ENCODE measurements around the gene GLT1D1.

The GLT1D1 gene

GRCh38 chr12:128914908-128915563, 61.8 kb downstream of the GLT1D1 start:
- no peak for DNase-seq (ENCODE audit: low read depth)

DNA sequence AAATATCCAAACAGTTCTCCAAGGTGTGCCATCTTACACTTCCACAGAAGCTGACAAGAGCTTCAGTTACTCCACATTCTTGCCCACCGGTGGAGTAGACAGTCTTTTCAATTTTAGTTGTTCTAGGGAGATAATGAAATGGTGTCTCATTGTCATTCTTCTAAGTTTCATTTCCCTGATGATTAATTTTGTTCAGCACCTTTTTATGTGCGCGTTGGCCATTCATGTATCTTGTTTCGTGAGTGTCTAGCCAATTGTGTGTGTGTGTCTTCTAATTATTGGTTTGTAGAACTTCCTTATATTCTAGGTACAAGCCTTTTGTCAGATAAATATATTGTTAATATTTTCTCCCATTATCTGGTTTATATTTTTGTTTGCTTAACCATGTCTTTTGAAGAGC, 63.1 kb downstream of the GLT1D1 start:
- DNase-seq (ENCODE audit: low read depth) = no peak

DNA sequence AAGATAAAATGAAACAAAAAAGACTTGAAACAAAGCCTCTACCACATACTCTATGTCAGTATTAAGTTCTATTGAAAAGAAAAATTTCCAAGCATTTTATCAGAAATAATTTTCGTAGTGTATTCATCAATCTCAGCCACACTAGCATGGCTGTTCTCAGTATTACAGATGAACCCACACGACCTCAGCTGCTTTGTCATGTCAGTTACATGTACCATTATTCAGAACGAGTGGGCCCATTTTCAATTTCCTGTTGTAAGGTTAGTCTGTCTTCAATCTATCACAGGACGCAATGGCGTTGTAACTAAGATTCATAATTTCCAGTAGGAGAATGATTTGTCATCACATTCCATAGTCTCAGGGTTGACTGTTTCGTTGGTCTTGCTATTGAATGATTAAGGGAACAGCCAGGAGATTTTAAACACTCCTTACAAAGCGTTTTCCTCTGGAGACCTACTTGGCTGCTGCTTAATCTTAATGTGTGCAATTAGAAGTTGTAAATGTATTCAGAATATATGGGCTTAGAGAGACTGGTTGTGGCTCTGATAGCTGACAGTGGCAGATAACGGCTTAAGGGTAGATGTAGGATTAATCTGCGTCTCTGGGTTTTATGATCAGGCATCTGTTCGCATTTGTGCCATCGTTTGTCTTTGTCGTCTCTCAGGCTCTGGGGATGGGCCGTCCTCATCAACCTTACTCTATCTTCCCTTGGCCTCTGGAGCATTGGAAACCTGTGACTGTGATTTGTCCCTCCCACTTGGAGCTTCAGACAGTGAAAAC, 65.4 kb downstream of the GLT1D1 start:
- DNase-seq (ENCODE audit: low read depth) = no peak

DNA sequence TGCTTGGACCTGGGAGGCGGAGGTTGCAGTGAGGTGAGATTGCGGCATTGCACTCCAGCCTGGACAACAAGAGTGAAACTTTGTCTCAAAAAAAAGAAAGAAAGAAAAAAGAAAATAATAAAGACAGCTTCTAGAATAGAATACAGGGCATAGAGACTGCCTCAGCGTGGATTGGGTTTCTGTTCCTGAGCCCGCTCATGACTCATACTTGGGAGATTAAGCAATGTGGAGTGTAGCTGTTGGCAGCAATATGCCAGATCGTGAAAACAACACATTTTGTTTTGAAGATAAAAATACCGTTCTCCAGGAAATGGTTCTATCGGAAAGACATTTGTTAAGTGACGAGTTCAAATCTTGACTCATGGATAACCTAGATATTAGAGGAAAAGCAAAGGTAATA, 67.2 kb downstream of the GLT1D1 start:
- no peak for DNase-seq (ENCODE audit: low read depth)

GRCh38 chr12:128928361-128928760, 75.1 kb downstream of the GLT1D1 start:
- DNase-seq (ENCODE audit: low read depth) = no peak

DNA sequence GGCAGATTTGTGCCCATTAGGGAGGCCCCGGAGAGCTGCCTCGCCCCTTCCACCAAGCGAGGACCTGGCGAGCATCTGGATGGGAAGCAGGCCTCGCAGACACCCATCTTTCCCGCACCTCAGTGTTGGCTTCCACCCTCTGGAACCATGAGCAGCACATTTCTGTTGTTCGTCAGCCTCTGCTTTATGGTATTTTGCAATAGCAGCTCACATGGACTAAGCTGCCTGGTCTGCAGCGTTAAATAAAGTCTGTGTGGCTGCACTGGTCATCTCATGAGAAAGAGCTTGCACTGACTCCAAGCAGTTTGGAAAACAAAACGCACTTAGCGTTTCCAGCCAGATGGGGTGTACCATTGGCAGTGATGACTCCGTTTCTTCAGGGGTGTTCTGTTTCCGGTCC, 75.8 kb downstream of the GLT1D1 start:
- no peak for DNase-seq (ENCODE audit: low read depth)

- DNase-seq (ENCODE audit: low read depth) = no peak
Observed at GRCh38 chr12:128930606-128931005, 77.3 kb downstream of the GLT1D1 start.

- no peak for DNase-seq (ENCODE audit: low read depth)
Observed at GRCh38 chr12:128932521-128932920, 79.2 kb downstream of the GLT1D1 start.

DNA sequence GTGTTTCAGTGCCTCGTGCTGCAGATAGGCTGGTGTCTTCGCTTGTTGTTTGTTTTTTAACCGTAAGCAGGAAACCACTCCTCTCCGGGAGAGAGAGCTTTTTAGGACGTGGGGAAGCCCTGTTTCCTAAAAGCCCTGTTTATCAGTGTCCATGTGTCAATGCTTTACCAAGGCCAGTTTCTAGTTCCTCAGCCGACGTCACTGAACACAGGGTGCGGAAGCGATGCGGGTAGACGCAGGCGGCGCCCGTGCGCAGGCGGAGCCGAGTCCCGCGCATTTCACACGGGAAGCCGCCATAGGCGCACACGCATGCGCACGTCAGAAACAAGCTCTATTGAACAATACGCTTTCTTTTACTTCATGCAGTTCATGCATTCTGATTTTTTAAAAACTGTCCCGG, 79.8 kb downstream of the GLT1D1 start:
- DNase-seq (ENCODE audit: low read depth) = no peak

- DNase-seq (ENCODE audit: low read depth) = no peak
Observed at GRCh38 chr12:128933926-128934325, 80.6 kb downstream of the GLT1D1 start.

- no peak for DNase-seq (ENCODE audit: low read depth)
Observed at GRCh38 chr12:128938886-128939285, 85.6 kb downstream of the GLT1D1 start.

DNA sequence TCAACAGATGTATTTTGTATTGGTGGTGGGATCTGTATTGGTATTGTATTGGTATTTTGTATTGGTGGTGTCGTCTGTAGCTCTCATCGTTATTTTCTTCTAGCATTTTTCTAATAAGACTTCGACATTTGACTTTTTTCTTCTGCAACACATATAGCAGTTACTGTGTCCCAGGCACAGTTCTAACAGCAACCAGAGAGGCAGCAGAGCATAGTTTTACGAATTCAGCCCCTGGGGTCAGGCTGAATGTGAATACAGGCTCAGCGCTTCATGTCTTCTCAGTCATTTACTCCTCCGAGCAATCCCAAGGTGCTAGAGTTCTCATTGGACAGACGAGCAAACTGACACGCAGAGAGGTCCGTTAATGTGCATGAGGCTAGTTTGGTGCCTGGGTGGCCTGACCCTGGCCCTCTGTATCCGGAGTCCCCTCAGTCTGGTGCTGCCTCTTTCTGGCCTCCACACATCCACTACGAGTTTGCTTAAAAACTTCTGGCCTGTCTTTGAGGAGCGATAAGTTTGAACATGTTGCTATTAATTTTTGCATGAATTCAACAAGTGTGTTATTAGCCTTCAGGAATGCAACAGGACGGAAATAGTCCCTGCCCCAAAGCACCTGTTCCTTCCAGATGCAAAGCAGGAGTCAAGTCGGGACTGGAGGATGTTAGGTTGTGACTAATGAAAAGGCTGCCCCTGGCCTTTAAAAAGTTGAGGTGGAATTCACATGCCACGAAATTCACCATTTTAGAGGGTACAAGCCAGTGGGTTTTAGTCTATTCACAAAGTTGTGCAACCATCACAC, 87.0 kb downstream of the GLT1D1 start:
- no peak for DNase-seq (ENCODE audit: low read depth)

GRCh38 chr12:128940974-128941373, 87.7 kb downstream of the GLT1D1 start:
- no peak for DNase-seq (ENCODE audit: low read depth)

DNA sequence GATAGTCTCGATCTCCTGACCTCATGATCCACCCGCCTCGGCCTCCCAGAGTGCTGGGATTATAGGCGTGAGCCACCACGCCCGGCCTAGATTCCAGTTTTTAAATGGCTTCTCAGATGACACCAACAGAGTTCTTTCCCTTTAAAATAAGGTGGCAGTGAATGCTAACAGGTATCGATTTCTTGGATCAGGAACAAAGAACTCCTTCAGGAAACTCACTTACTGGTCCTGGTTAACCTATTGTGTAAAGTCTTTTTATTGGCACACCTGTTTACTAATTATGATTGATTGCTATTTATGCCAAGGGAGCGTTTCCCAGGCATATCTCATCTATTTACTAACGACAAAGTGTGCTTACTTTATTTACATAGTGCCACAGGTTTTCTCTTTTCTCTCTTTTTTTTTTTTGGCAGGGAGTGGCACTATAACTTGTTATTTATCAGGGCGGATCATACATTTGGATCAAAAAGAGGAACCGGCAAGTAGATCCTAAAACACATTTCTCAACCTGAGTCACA, 89.7 kb downstream of the GLT1D1 start:
- DNase-seq (ENCODE audit: low read depth) = no peak

DNA sequence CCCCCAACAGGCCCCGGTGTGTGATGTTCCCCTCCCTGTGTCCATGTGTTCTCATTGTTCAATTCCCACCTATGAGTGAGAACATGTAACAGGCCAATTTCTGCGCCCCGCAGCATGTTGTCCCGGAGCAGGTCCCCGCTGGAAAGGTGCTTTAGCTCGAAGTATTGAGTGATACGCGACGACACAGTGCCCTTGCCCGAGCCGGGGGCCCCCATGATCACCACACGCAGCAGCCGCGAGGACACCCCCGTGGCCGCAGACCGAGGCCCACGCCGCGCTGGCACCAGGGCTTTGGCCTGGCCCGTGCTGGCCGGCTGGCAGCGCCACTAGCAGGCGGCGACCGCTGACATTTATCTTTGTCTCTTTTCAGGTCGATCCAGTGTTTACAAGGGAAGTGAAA, 91.7 kb downstream of the GLT1D1 start:
- DNase-seq (ENCODE audit: low read depth) = no peak

- DNase-seq (ENCODE audit: low read depth) = no peak
Observed at GRCh38 chr12:128947209-128947608, 93.9 kb downstream of the GLT1D1 start.

DNA sequence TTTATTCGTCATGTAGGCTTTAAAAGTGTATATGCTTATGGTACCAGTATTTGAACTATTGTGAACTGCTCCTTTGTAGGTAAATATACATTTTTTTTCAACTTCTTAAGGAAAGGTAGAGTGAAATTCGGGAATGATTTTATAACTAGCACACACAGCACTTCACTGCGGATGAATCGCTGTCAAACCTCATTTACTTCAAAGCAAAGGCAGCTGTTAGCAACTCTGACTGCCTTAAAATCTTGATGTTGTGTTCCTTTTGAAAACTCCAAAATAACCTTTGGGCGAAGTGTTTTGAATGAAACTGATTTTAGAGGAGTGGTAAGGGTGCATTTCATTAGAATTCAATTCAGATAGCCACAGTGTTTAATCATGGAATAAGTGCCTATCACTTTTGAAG, 95.8 kb downstream of the GLT1D1 start:
- DNase-seq (ENCODE audit: low read depth) = no peak

DNA sequence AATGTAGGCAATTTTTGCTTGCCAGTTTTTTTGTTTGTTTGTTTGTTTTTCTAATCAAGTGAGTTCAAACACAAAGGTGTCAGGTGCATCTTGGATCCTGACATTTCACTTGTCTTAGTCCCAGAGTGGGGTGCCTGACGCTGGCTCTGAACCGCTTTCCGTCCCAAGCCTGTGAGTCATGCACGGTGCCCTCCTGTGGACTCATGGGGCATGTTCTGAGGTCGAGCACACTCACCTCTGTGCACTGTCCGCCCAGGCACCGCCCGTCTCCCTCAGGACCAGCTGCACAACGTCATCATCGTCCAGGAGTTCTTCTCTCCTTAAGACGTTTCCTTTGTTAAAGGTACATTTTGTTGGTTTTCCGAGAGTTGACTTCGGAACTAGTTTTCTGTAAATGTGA, 98.2 kb downstream of the GLT1D1 start:
- no peak for DNase-seq (ENCODE audit: low read depth)

GRCh38 chr12:128956755-128957154, 103.5 kb downstream of the GLT1D1 start:
- no peak for DNase-seq (ENCODE audit: low read depth)

GRCh38 chr12:128959901-128960300, 106.6 kb downstream of the GLT1D1 start:
- DNase-seq (ENCODE audit: low read depth) = no peak

DNA sequence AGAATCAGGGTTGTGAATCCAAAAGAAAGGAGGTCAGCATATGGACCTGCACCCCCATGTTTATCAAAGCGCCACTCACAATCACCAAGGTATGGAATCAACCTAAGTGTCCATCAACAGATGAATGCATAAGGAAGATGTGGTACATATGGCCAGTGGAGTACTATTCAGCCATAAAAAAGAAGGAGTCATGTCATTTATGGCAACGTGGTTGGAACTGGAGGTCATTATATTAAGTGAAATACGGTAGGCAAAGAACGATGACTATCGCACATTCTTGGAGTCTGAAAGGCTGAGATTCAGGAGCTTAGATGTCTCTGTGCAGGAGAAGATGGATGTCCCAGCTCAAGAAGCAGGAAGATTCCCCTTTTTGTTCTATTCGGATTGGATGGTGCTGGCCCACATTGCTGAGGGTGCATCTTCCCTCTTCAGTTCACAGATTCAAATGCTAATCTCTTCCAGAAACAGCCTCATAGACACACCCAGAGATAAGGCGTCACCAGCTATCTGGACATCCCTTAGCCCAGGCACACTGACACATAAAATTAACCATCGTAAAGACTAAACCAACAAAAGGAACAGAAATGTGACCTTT, 108.1 kb downstream of the GLT1D1 start:
- DNase-seq (ENCODE audit: low read depth) = no peak

- DNase-seq (ENCODE audit: low read depth) = no peak
Observed at GRCh38 chr12:128961957-128962356, 108.7 kb downstream of the GLT1D1 start.
